Gastrocnemius medialis (tissue), 4 donors: ENCODE results near the gene RPAIN.

Experiments used
- POLR2A ChIP-seq, 2 donors: fragments of 450-650 bp; IDR thresholded peaks; one replicate each; pipeline ENCODE4 v1.6.1; 2017; ENCODE audit warnings: antibody characterized with exemption in 2 of 2, mild to moderate bottlenecking in 2 of 2, moderate library complexity in 2 of 2
- TF ChIP-seq, protein P1 (sequence below), 5 experiments: fragments of 450-650 bp in 3 of 5; fragments of 200-600 bp in 2 of 5; sonication (generic) in 2 of 5; IDR thresholded peaks in 4 of 5; conservative IDR thresholded peaks in 1 of 5; 1 replicate in 4 of 5; 2 replicates in 1 of 5; pipeline ENCODE4 v1.5.1; 2016 to 2019; ENCODE audit warnings: antibody characterized with exemption in 5 of 5, mild to moderate bottlenecking in 3 of 5, moderate library complexity in 3 of 5

DNA sequence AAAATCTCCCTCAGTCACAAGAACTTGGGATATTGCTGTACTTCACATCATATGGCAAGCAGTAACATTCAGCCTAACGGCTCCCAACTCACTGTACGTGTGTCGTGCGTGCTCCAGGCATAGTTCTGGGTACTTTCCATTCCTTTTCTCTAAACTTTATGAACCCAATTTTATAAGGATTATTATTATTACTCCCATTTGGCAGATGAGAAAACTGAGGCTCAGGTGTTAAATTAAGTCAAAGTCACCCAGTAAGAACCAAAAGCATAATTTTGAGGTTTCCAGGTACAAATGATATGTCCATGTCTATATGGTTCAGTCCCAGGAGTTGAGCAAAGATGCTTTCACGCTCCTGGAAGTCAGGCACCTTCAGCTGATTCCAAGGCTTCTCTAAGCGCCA is 23.7 kb downstream of the RPAIN start:
- TF ChIP-seq, protein P1, sequence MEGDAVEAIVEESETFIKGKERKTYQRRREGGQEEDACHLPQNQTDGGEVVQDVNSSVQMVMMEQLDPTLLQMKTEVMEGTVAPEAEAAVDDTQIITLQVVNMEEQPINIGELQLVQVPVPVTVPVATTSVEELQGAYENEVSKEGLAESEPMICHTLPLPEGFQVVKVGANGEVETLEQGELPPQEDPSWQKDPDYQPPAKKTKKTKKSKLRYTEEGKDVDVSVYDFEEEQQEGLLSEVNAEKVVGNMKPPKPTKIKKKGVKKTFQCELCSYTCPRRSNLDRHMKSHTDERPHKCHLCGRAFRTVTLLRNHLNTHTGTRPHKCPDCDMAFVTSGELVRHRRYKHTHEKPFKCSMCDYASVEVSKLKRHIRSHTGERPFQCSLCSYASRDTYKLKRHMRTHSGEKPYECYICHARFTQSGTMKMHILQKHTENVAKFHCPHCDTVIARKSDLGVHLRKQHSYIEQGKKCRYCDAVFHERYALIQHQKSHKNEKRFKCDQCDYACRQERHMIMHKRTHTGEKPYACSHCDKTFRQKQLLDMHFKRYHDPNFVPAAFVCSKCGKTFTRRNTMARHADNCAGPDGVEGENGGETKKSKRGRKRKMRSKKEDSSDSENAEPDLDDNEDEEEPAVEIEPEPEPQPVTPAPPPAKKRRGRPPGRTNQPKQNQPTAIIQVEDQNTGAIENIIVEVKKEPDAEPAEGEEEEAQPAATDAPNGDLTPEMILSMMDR (IDR thresholded peaks at IDR 0.05 in 4 of 5, conservative IDR thresholded peaks at IDR 0.05 in 1 of 5): no peak
- no peak for TF ChIP-seq POLR2A (IDR thresholded peaks at IDR 0.05)
